Osteocyte (in vitro differentiated cells): Measurements from ENCODE around the gene KRT12. TPM values are rescaled to one million over a fixed set of nuclear protein-coding genes. Genes with fewer than 3 reads are reported as not detected.

Experiments
- DNase-seq: peaks from one replicate; pipeline ENCODE4 v3.0.0; 2021; ENCODE audit warnings: mixed read lengths; ENCODE audit not compliant: unreplicated experiment; ENCODE audit errors: extremely low spot score
- H3K27ac Mint-ChIP-seq: one replicate; pipeline ENCODE4 v1.8.0; 2021; ENCODE audit warnings: mild to moderate bottlenecking, mixed read lengths; ENCODE audit not compliant: unreplicated experiment
- H3K27me3 Mint-ChIP-seq: one replicate; pipeline ENCODE4 v1.8.0; 2021; ENCODE audit warnings: mixed read lengths; ENCODE audit not compliant: unreplicated experiment
- H3K36me3 Mint-ChIP-seq: one replicate; pipeline ENCODE4 v1.8.0; 2021; ENCODE audit warnings: mixed read lengths; ENCODE audit not compliant: unreplicated experiment
- H3K4me1 Mint-ChIP-seq: one replicate; pipeline ENCODE4 v1.8.0; 2021; ENCODE audit warnings: mixed read lengths; ENCODE audit not compliant: unreplicated experiment
- H3K4me3 Mint-ChIP-seq: one replicate; pipeline ENCODE4 v1.8.0; 2021; ENCODE audit warnings: mild to moderate bottlenecking, moderate library complexity, mixed read lengths; ENCODE audit not compliant: unreplicated experiment
- H3K9me3 Mint-ChIP-seq: one replicate; pipeline ENCODE4 v1.8.0; 2021; ENCODE audit warnings: mixed read lengths; ENCODE audit not compliant: unreplicated experiment
- CTCF ChIP-seq: fragments of 200-600 bp; sonication (generic); IDR thresholded peaks from 2 replicates; pipeline ENCODE4 v1.5.0; 2021; ENCODE audit warnings: antibody characterized with exemption, mild to moderate bottlenecking, moderate library complexity
- total RNA-seq: library from RNA; stranded (reverse); gene quantifications from 2 replicates; pipeline ENCODE4 v1.2.1, GENCODE V29; 2021

Gene KRT12
- total RNA-seq, 1 donor from 2014 or later, result not detected

DNA sequence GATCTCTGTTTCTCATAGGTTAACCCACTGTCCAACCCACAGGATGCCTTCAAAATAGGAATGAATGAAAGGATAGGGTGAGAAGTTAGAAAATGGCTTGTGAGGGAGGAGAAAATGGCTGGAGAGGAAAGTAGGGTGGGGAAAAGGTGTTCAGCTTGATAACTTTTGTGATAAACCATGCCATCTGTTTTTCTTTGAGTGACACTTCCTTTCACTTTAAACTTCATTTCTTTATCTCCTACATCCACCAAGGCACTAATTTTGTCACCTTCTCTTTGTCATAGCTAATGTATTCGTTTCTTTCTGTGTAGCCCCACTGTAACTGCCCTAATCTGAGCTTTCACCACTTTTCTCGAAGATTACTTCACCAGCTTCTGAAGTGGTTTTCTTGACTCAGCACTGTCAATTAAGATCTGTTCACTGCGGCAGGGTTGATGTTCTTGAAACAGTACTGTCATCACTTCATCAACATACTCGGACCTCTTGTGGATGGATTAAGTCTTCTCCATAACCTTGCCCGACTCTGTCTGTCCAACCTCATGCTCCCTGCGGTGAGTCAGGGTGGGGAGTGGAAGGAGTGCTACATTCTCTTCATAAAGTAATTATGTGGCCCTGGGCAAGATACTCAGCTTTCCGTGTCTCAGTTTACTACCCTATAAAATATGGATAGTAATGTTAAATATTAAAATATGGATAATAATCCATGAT, 39.1 kb downstream of the KRT12 start:
- Mint-ChIP-seq H3K4me3 (no peak overlapping the region), H3K27ac (peak overlapping the region; percentile 8), H3K36me3 (peaks cover 4% of the 10 kb centered on the region), H3K27me3 (no peaks in the 10 kb centered on the region), H3K4me1 (peaks cover 13% of the 10 kb centered on the region), H3K9me3 (peaks cover 5% of the 10 kb centered on the region)
- DNase-seq, result no peak
- TF ChIP-seq CTCF, result no peak

DNA sequence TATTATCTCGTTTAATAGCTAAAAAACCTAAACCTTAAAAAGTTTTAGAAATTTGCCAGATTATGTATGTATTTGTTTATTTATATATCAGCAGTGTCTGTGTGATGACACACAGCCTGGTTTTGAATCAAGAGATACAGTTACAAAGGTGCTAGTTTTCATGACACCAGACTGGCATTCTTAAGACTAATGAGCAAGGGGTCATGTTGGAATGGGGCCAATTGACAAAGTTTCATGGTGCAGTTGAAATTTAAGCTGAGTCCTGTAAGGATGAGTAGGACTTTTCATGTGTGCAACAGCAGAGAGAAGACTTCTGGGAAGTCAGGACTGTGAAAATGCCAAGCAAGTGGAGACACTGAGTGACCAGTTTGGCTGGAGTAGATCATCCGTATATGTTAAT, 41.4 kb downstream of the KRT12 start:
- TF ChIP-seq CTCF, result no peak
- no peak for DNase-seq
- Mint-ChIP-seq H3K4me1 (peaks cover 13% of the 10 kb centered on the region), H3K36me3 (peaks cover 3% of the 10 kb centered on the region), H3K9me3 (peaks cover 5% of the 10 kb centered on the region), H3K27ac (no peak overlapping the region), H3K4me3 (no peak overlapping the region), H3K27me3 (no peaks in the 10 kb centered on the region)

DNA sequence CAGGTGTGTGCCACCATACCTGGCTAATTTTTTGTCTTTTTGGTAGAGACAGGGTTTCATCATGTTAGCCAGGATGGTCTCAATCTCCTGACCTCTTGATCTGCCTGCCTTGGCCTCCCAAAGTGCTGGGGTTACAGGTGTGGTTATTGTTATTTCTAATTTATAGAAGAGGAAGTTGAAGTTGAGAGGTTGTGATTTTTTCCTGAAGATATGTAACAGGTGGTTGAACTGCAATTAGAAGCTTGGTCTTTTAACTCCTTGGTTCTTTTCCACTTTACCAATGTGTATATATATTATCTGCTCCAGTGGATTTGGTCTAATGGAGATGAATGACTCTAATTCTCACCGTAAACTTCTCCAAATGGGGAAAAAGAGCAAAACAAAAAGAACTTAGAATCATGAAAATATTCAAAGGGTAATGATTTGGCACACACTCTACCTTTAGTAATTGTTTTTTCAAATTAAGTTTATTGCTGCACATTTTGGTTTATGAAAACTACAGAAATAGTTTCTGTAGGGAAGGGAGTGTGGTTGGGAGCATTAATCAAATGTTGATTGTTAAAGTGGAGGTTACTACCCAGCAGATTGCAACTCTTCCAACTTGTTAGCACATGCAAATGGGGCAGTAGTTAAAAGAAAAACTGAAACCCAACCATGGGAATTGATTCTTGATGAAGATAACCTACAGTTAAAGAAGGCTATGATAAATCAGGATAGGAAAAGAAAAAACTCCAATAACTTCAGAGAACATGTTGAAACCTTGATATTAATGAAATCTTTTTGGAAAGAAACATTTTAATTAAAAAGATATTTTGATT, 42.8 kb downstream of the KRT12 start:
- Mint-ChIP-seq H3K36me3 (peaks cover 13% of the 10 kb centered on the region), H3K27ac (no peak overlapping the region), H3K4me3 (no peak overlapping the region), H3K4me1 (peaks cover 21% of the 10 kb centered on the region), H3K9me3 (no peaks in the 10 kb centered on the region), H3K27me3 (no peaks in the 10 kb centered on the region)
- TF ChIP-seq CTCF, result no peak
- no peak for DNase-seq

DNA sequence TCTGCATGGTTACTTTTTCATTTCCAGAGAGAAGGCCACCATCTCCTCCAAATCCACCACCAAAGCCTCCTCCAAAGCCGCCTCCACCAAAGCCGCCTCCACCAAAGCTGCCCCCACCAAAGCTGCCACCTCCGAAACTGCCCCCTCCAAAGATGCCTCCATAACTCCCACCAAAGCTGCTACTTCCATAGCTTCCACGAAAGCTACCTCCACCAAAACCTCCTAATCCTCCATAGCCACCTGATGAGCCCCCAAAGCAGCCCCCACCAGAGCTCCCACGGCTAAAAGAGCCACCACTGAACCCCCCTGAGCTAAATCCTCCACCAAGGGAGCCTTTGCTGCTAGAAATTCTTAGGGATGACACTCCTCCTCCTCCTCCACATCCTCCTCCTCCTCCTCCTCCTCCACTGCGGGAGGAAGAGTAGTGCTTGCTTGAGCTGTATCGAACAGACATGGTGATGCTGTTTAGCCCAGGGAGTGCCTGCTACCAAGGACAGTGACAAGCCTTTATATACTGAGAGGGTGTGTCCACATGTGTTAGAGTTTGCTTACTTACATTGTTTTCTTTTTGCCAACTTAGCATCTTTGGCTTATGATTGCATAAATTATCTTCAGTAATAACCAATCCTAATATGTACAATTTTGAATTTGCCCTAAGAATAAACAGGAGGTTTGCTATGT, 44.8 kb downstream of the KRT12 start, which contains the start of gene KRT10:
Gene KRT10, minus strand, starts transcription at position 483 of the 681 bp plus-strand sequence. Its CDS starts 29 bp downstream, at position 454.
- H3K4me3 Mint-ChIP-seq, result no peak within 1 kb of the TSS
- no peaks in the 10 kb centered on the region for H3K27me3 Mint-ChIP-seq
- H3K36me3 Mint-ChIP-seq, result peaks cover 18% of the 10 kb centered on the region

More for the DNA sequence above, 44.8 kb downstream of the KRT12 start, which contains the start of gene KRT10:
- no peak for TF ChIP-seq CTCF
- no peak for DNase-seq
- H3K4me1 Mint-ChIP-seq, result peaks cover 20% of the 10 kb centered on the region
- H3K9me3 Mint-ChIP-seq, result no peaks in the 10 kb centered on the region
- no peak within 1 kb of the TSS for H3K27ac Mint-ChIP-seq
